Stimulated activated CD4-positive, alpha-beta T cell treated with anti-CD3 and anti-CD28 coated beads, Interleukin-2, amount 100 ng/mL, for 24 hours (primary cell): ENCODE measurements around the gene DYNC1I2.

Source experiments
- DNase-seq, 2 donors: peaks; one replicate each; pipeline ENCODE4 v3.0.0-alpha.2; 2020

Gene DYNC1I2

GRCh38 chr2:171787333-171788072 is 100.2 kb downstream of the DYNC1I2 start:
- no peak for DNase-seq

- no peak for DNase-seq
Measured at GRCh38 chr2:171788316-171788993, 101.2 kb downstream of the DYNC1I2 start.

GRCh38 chr2:171789956-171790355 is 102.7 kb downstream of the DYNC1I2 start:
- no peak for DNase-seq

- DNase-seq = no peak
Measured at GRCh38 chr2:171791361-171791760, 104.1 kb downstream of the DYNC1I2 start.

GRCh38 chr2:171792157-171792556 is 104.9 kb downstream of the DYNC1I2 start:
- no peak for DNase-seq

GRCh38 chr2:171792886-171793580 is 105.8 kb downstream of the DYNC1I2 start:
- DNase-seq = no peak

- DNase-seq = no peak
Measured at GRCh38 chr2:171793691-171794678, 106.7 kb downstream of the DYNC1I2 start.

- no peak for DNase-seq
Measured at GRCh38 chr2:171794918-171795317, 107.6 kb downstream of the DYNC1I2 start.
